Right ventricle myocardium inferior (tissue), 1 donor: ENCODE results near the gene USP14. TPM values are rescaled to one million over a fixed set of nuclear protein-coding genes. Genes with fewer than 3 reads are reported as not detected.

Source experiments
- ATAC-seq: fragments of 200-7000 bp; cut with Tn5 transposase; one replicate; pipeline ENCODE4 v1.9.1; 2020; ENCODE audit warnings: mild to moderate bottlenecking, moderate library complexity
- DNase-seq: peaks from one replicate; pipeline ENCODE4 v3.0.0; 2021; ENCODE audit errors: missing footprints
- intact Hi-C: fragments of 100-400 bp; cut with DNase I; formaldehyde crosslinking; loops from one replicate; pipeline ENCODE4 v1.11.0; 2022
- total RNA-seq: library from RNA; stranded (reverse); fragmentation: NEBNext Ultra II Directional; extraction: Animal tissue kit (Norgen Biotek cat#: 25700); gene quantifications from one replicate; pipeline ENCODE4 v1.2.1, GENCODE V29; 2021
- donor health status: DM: no; HTN: yes; CAD: no; lungs with severe emphysema.

Gene USP14
- total RNA-seq, 1 donor from 2014 or later: 48.7 TPM

- intact Hi-C loops: no loop called here
- ATAC-seq: no peak
- DNase-seq: no peak
Observed at GRCh38 chr18:215448-216010, 57.2 kb downstream of the USP14 start.

- ATAC-seq: no peak
- DNase-seq: no peak
- intact Hi-C loops: no loop called here
Observed at GRCh38 chr18:217532-218336, 59.4 kb downstream of the USP14 start.

GRCh38 chr18:220708-221107, 62.4 kb downstream of the USP14 start:
- DNase-seq (no peak), ATAC-seq (no peak)
- intact Hi-C loops: no loop called here

GRCh38 chr18:225745-226144, 67.4 kb downstream of the USP14 start:
- ATAC-seq: no peak
- no peak for DNase-seq
- intact Hi-C loops: no loop called here

GRCh38 chr18:227374-227773, 69.0 kb downstream of the USP14 start:
- intact Hi-C loops: no loop called here
- ATAC-seq (no peak), DNase-seq (no peak)

GRCh38 chr18:227902-228301, 69.5 kb downstream of the USP14 start:
- DNase-seq (no peak), ATAC-seq (no peak)
- intact Hi-C loops: no loop called here

- intact Hi-C loops: no loop called here
- ATAC-seq (no peak), DNase-seq (no peak)
Observed at GRCh38 chr18:228586-228985, 70.2 kb downstream of the USP14 start.

GRCh38 chr18:231563-231962, 73.2 kb downstream of the USP14 start:
- intact Hi-C loops: no loop called here
- ATAC-seq (no peak), DNase-seq (no peak)

GRCh38 chr18:240175-240574, 81.8 kb downstream of the USP14 start:
- ATAC-seq (peak; percentile 90), DNase-seq (no peak)
- intact Hi-C loops: no loop called here

GRCh38 chr18:245282-245847, 87.0 kb downstream of the USP14 start:
- DNase-seq (no peak), ATAC-seq (peak; percentile 77)
- intact Hi-C loops: no loop called here

GRCh38 chr18:248053-248452, 89.7 kb downstream of the USP14 start:
- no peak for DNase-seq
- intact Hi-C loops: no loop called here
- ATAC-seq: no peak

GRCh38 chr18:250685-251084, 92.3 kb downstream of the USP14 start:
- DNase-seq (no peak), ATAC-seq (no peak)
- intact Hi-C loops: no loop called here

- intact Hi-C loops: no loop called here
- no peak for DNase-seq
- no peak for ATAC-seq
Observed at GRCh38 chr18:251572-251971, 93.2 kb downstream of the USP14 start.

GRCh38 chr18:253121-253520, 94.8 kb downstream of the USP14 start:
- ATAC-seq (no peak), DNase-seq (no peak)
- intact Hi-C loops: no loop called here

GRCh38 chr18:255171-255570, 96.8 kb downstream of the USP14 start:
- no peak for ATAC-seq
- intact Hi-C loops: no loop called here

GRCh38 chr18:260547-260946, 102.2 kb downstream of the USP14 start:
- no peak for DNase-seq
- intact Hi-C loops: loop anchor here (10.0 kb wide), 1 partner anchor 64 kb away; no protein-coding TSS in a partner anchor

More at GRCh38 chr18:255171-255570, 96.8 kb downstream of the USP14 start:
- no peak for DNase-seq

GRCh38 chr18:261398-262073, 103.2 kb downstream of the USP14 start:
- intact Hi-C loops: loop anchor here (10.0 kb wide), 1 partner anchor 63 kb away; no protein-coding TSS in a partner anchor
- ATAC-seq (no peak), DNase-seq (no peak)

More at GRCh38 chr18:260547-260946, 102.2 kb downstream of the USP14 start:
- no peak for ATAC-seq
